Caco-2 (cell line): Measurements from ENCODE around the gene C1orf167. TPM values are rescaled to one million over a fixed set of nuclear protein-coding genes. Genes with fewer than 3 reads are reported as not detected.

Experiments used
- BruUV-seq: library from RNA; stranded (reverse); fragments of 400-500 nt; replicated peaks from 2 replicates; lab custom pipeline; 2021; lab: Mats Ljungman, UMichigan
- CTCF ChIA-PET: fragments of 300-600 bp; sonication (Branson Sonifier 250); formaldehyde crosslinking; loops from one replicate; lab custom pipeline; 2022; ENCODE audit warnings: antibody characterized with exemption; lab: Charles Lee
- POLR2A ChIA-PET: fragments of 300-600 bp; sonication (Branson Sonifier 250); formaldehyde crosslinking; loops from one replicate; lab custom pipeline; 2022; ENCODE audit warnings: antibody characterized with exemption; lab: Charles Lee
- DNase-seq, 2 experiments: peaks; one replicate each; pipeline versions ENCODE4 v3.0.0 to v3.0.0-alpha.2; 2020 to 2022
- H3K27me3 ChIP-seq: replicated peaks from 2 replicates; pipeline ENCODE4 v1.6.0; 2011; ENCODE audit warnings: low read length; ENCODE audit not compliant: control insufficient read depth, insufficient read depth
- H3K36me3 ChIP-seq: 2 replicates; pipeline ENCODE4 v1.5.1; 2011; ENCODE audit warnings: low read length; ENCODE audit not compliant: control insufficient read depth, insufficient read depth
- H3K4me1 ChIP-seq: fragments of 250-450 bp; sonication (Bioruptor Pico); 2 replicates; pipeline ENCODE4 v1.5.1; 2020; ENCODE audit warnings: mild to moderate bottlenecking
- H3K4me3 ChIP-seq: 2 replicates; pipeline ENCODE4 v1.5.1; 2011; ENCODE audit warnings: low read depth, mild to moderate bottlenecking, control low read depth, low read length
- H3K9me3 ChIP-seq: fragments of 250-450 bp; sonication (Bioruptor Pico); 2 replicates; pipeline ENCODE4 v1.5.1; 2020; ENCODE audit warnings: mild to moderate bottlenecking, moderate library complexity
- H3K27ac Mint-ChIP-seq: one replicate; pipeline ENCODE4 v1.8.0; 2022; ENCODE audit warnings: mixed read lengths; ENCODE audit not compliant: unreplicated experiment
- H3K27me3 Mint-ChIP-seq: one replicate; pipeline ENCODE4 v1.8.0; 2022; ENCODE audit warnings: mixed read lengths; ENCODE audit not compliant: insufficient read depth, unreplicated experiment
- H3K36me3 Mint-ChIP-seq: one replicate; pipeline ENCODE4 v1.8.0; 2022; ENCODE audit warnings: mild to moderate bottlenecking, mixed read lengths; ENCODE audit not compliant: insufficient read depth, unreplicated experiment
- H3K4me1 Mint-ChIP-seq: one replicate; pipeline ENCODE4 v1.8.0; 2022; ENCODE audit warnings: low read depth, mixed read lengths; ENCODE audit not compliant: unreplicated experiment
- H3K4me3 Mint-ChIP-seq: one replicate; pipeline ENCODE4 v1.8.0; 2022; ENCODE audit warnings: mild to moderate bottlenecking, moderate library complexity, mixed read lengths; ENCODE audit not compliant: unreplicated experiment
- H3K9me3 Mint-ChIP-seq: one replicate; pipeline ENCODE4 v1.8.0; 2022; ENCODE audit warnings: mixed read lengths; ENCODE audit not compliant: unreplicated experiment
- intact Hi-C: fragments of 100-400 bp; cut with micrococcal nuclease; formaldehyde crosslinking; loops from one replicate; pipeline ENCODE4 v1.10.0; 2022; ENCODE audit not compliant: unreplicated experiment
- total RNA-seq: library from RNA; stranded (reverse); gene quantifications from 2 replicates; pipeline ENCODE4 v1.2.3, GENCODE V29; 2022
- TF ChIP-seq, protein P1 (sequence below), 2 experiments: fragments of 200-600 bp in 1 of 2; IDR thresholded peaks; 1 replicate in 1 of 2; 2 replicates in 1 of 2; pipeline versions ENCODE4 v1.5.1 to v1.8.0; 2011 to 2022; ENCODE audit warnings: antibody characterized with exemption in 1 of 2, control low read depth in 1 of 2, inconsistent platforms in 1 of 2, low read depth in 1 of 2, low read length in 1 of 2, mild to moderate bottlenecking in 1 of 2, moderate library complexity in 1 of 2; ENCODE audit not compliant: insufficient read depth in 1 of 2, severe bottlenecking in 1 of 2, unreplicated experiment in 1 of 2

Gene C1orf167
- total RNA-seq, 1 experiment from 2014 or later: 0.64 TPM

- Histone ChIP-seq H3K4me3 (no peak overlapping the region), H3K36me3 (no peaks in the 10 kb centered on the region), H3K9me3 (no peaks in the 10 kb centered on the region), H3K27me3 (no peaks in the 10 kb centered on the region), H3K4me1 (no peaks in the 10 kb centered on the region)
- Mint-ChIP-seq H3K27ac (no peak overlapping the region), H3K9me3 (no peaks in the 10 kb centered on the region), H3K36me3 (no peaks in the 10 kb centered on the region), H3K27me3 (no peaks in the 10 kb centered on the region), H3K4me1 (no peaks in the 10 kb centered on the region), H3K4me3 (no peak overlapping the region)
- TF ChIP-seq, protein P1, sequence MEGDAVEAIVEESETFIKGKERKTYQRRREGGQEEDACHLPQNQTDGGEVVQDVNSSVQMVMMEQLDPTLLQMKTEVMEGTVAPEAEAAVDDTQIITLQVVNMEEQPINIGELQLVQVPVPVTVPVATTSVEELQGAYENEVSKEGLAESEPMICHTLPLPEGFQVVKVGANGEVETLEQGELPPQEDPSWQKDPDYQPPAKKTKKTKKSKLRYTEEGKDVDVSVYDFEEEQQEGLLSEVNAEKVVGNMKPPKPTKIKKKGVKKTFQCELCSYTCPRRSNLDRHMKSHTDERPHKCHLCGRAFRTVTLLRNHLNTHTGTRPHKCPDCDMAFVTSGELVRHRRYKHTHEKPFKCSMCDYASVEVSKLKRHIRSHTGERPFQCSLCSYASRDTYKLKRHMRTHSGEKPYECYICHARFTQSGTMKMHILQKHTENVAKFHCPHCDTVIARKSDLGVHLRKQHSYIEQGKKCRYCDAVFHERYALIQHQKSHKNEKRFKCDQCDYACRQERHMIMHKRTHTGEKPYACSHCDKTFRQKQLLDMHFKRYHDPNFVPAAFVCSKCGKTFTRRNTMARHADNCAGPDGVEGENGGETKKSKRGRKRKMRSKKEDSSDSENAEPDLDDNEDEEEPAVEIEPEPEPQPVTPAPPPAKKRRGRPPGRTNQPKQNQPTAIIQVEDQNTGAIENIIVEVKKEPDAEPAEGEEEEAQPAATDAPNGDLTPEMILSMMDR (IDR thresholded peaks at IDR 0.05; ENCODE audit: insufficient read depth in 1 of 2, low read depth in 1 of 2, low read length in 1 of 2, severe bottlenecking in 1 of 2, unreplicated experiment in 1 of 2): no peak
- intact Hi-C loops: no loop called here
- ChIA-PET CTCF (no interaction called here), POLR2A (no interaction called here)
- BruUV-seq: no TSS peak
- DNase-seq: no peak
Observed at GRCh38 chr1:11722538-11722937, 39.5 kb upstream of the C1orf167 start.

GRCh38 chr1:11725616-11726015, 36.4 kb upstream of the C1orf167 start:
- Histone ChIP-seq H3K9me3 (no peaks in the 10 kb centered on the region), H3K27me3 (no peaks in the 10 kb centered on the region), H3K36me3 (no peaks in the 10 kb centered on the region), H3K4me3 (no peak overlapping the region), H3K4me1 (no peaks in the 10 kb centered on the region)
- Mint-ChIP-seq H3K27me3 (no peaks in the 10 kb centered on the region), H3K27ac (no peak overlapping the region), H3K4me1 (no peaks in the 10 kb centered on the region), H3K4me3 (no peak overlapping the region), H3K36me3 (no peaks in the 10 kb centered on the region), H3K9me3 (no peaks in the 10 kb centered on the region)
- BruUV-seq: no TSS peak
- POLR2A ChIA-PET: no interaction called here
- TF ChIP-seq, protein P1 (IDR thresholded peaks at IDR 0.05; ENCODE audit: insufficient read depth in 1 of 2, low read depth in 1 of 2, low read length in 1 of 2, severe bottlenecking in 1 of 2, unreplicated experiment in 1 of 2): no peak
- CTCF ChIA-PET: no interaction called here
- intact Hi-C loops: no loop called here
- no peak for DNase-seq

GRCh38 chr1:11727119-11727518, 34.9 kb upstream of the C1orf167 start:
- Mint-ChIP-seq H3K27ac (no peak overlapping the region), H3K27me3 (no peaks in the 10 kb centered on the region), H3K4me1 (no peaks in the 10 kb centered on the region), H3K36me3 (no peaks in the 10 kb centered on the region), H3K4me3 (no peak overlapping the region), H3K9me3 (no peaks in the 10 kb centered on the region)
- BruUV-seq: no TSS peak
- no peak for DNase-seq
- TF ChIP-seq, protein P1 (IDR thresholded peaks at IDR 0.05; ENCODE audit: insufficient read depth in 1 of 2, low read depth in 1 of 2, low read length in 1 of 2, severe bottlenecking in 1 of 2, unreplicated experiment in 1 of 2): no peak
- CTCF ChIA-PET: no interaction called here
- H3K27me3 ChIP-seq: no peaks in the 10 kb centered on the region
- H3K36me3 ChIP-seq: no peaks in the 10 kb centered on the region
- H3K9me3 ChIP-seq: no peaks in the 10 kb centered on the region
- H3K4me3 ChIP-seq: no peak overlapping the region
- POLR2A ChIA-PET: no interaction called here
- no peaks in the 10 kb centered on the region for H3K4me1 ChIP-seq
- intact Hi-C loops: no loop called here
